H1 (cell line): ENCODE measurements around the gene NELL1. TPM values are rescaled to one million over a fixed set of nuclear protein-coding genes. Genes with fewer than 3 reads are reported as not detected.

Experiments
- CTCF ChIA-PET: fragments of 300-600 bp; sonication (Branson Sonifier 250); formaldehyde crosslinking; loops from one replicate; lab custom pipeline; 2021; ENCODE audit not compliant: partially characterized antibody; lab: Charles Lee
- POLR2A ChIA-PET: fragments of 300-600 bp; sonication (Branson Sonifier 250); formaldehyde crosslinking; loops from one replicate; lab custom pipeline; 2021; ENCODE audit warnings: inconsistent platforms; ENCODE audit not compliant: partially characterized antibody; lab: Charles Lee
- DNase-seq, 2 experiments: peaks; one replicate each; pipeline versions ENCODE4 v3.0.0 to v3.0.0-alpha.2; 2010 to 2022; ENCODE audit warnings: low spot score in 2 of 2, low read depth in 1 of 2, mixed read lengths in 1 of 2
- FAIRE-seq: peaks from 2 replicates; lab custom pipeline; 2011; peaks lifted over from hg19 to GRCh38; lab: Jason Lieb, UNC
- H2AFZ ChIP-seq: 2 replicates; pipeline ENCODE4 v1.8.1; 2012; ENCODE audit warnings: low read length, inconsistent platforms
- H2AK5ac ChIP-seq: 2 replicates; pipeline ENCODE4 v1.6.1; 2013; ENCODE audit warnings: low read depth, low read length
- H2BK120ac ChIP-seq: replicated peaks from 2 replicates; pipeline ENCODE3; 2013; ENCODE audit warnings: low read depth, low read length, inconsistent platforms
- H2BK12ac ChIP-seq: 2 replicates; pipeline ENCODE4 v1.6.1; 2013; ENCODE audit warnings: low read depth, low read length
- H2BK15ac ChIP-seq: 2 replicates; pipeline ENCODE4 v1.6.1; 2013; ENCODE audit warnings: low read length
- H2BK20ac ChIP-seq: 2 replicates; pipeline ENCODE4 v1.6.1; 2013; ENCODE audit warnings: low read length
- H2BK5ac ChIP-seq: 2 replicates; pipeline ENCODE4 v1.6.1; 2013; ENCODE audit warnings: low read depth, low read length
- H3K14ac ChIP-seq: 2 replicates; pipeline ENCODE4 v1.6.1; 2013; ENCODE audit warnings: inconsistent platforms; ENCODE audit not compliant: insufficient read length
- H3K18ac ChIP-seq: 2 replicates; pipeline ENCODE4 v1.6.1; 2013; ENCODE audit warnings: low read length; ENCODE audit errors: extremely low read depth
- H3K23ac ChIP-seq: 2 replicates; pipeline ENCODE4 v1.6.1; 2013; ENCODE audit warnings: inconsistent platforms; ENCODE audit not compliant: insufficient read length
- H3K23me2 ChIP-seq: 2 replicates; pipeline ENCODE4 v1.6.1; 2013; ENCODE audit warnings: low read depth, low read length
- H3K27ac ChIP-seq: 2 replicates; pipeline ENCODE4 v1.6.1; 2011; ENCODE audit warnings: low read depth, low read length, inconsistent platforms
- H3K27me3 ChIP-seq, 4 experiments: replicated peaks in 1 of 4; 1 replicate in 1 of 4; 2 replicates in 3 of 4; pipeline versions ENCODE4 v1.6.1 to v1.8.1; 2011 to 2013; ENCODE audit warnings: low read length in 3 of 4, mild to moderate bottlenecking in 3 of 4, inconsistent platforms in 2 of 4, mixed read lengths in 2 of 4, moderate library complexity in 1 of 4; ENCODE audit not compliant: control insufficient read depth in 3 of 4, insufficient read depth in 3 of 4; ENCODE audit errors: extremely low read depth in 1 of 4
- H3K36me3 ChIP-seq, 4 experiments: 2 replicates each; pipeline versions ENCODE4 v1.6.1 to v1.8.1; 2011 to 2013; ENCODE audit warnings: mild to moderate bottlenecking in 4 of 4, low read length in 3 of 4, moderate library complexity in 2 of 4, control low read depth in 1 of 4, inconsistent platforms in 1 of 4; ENCODE audit not compliant: insufficient read depth in 4 of 4, control insufficient read depth in 2 of 4
- H3K4ac ChIP-seq: replicated peaks from 2 replicates; pipeline ENCODE3; 2013; ENCODE audit warnings: low read length, low read depth, mixed read lengths, inconsistent platforms; ENCODE audit not compliant: insufficient read length
- H3K4me1 ChIP-seq, 4 experiments: replicated peaks in 1 of 4; 1 replicate in 1 of 4; 2 replicates in 3 of 4; pipeline versions ENCODE4 v1.6.1 to v1.8.1; 2011 to 2013; ENCODE audit warnings: low read length in 3 of 4, inconsistent platforms in 2 of 4, mixed read lengths in 1 of 4; ENCODE audit not compliant: insufficient read depth in 4 of 4, control insufficient read depth in 3 of 4
- H3K4me2 ChIP-seq, 2 experiments: 2 replicates each; pipeline versions ENCODE4 v1.6.1 to v1.8.1; 2011 to 2013; ENCODE audit warnings: low read depth in 2 of 2, low read length in 2 of 2, control low read depth in 1 of 2, inconsistent platforms in 1 of 2, mild to moderate bottlenecking in 1 of 2; ENCODE audit not compliant: insufficient read depth in 1 of 2
- H3K4me3 ChIP-seq, 4 experiments: fragments of 200-600, 300-600 bp in 1 of 4; sonication (generic), shearing (Covaris generic), sonication (Bioruptor Twin) in 1 of 4; 2 replicates each; pipeline versions ENCODE4 v1.5.1 to v1.8.1; 2011 to 2016; ENCODE audit warnings: low read length in 4 of 4, low read depth in 3 of 4, control low read depth in 2 of 4, inconsistent platforms in 2 of 4, mild to moderate bottlenecking in 2 of 4, mixed read lengths in 1 of 4, moderate library complexity in 1 of 4; ENCODE audit not compliant: insufficient read depth in 2 of 4; ENCODE audit errors: extremely low read depth in 1 of 4
- H3K56ac ChIP-seq: replicated peaks from 2 replicates; pipeline ENCODE3; 2013; ENCODE audit warnings: low read depth, mild to moderate bottlenecking, mixed read lengths, low read length, inconsistent platforms; ENCODE audit not compliant: insufficient read length
- H3K79me1 ChIP-seq: 2 replicates; pipeline ENCODE4 v1.6.1; 2013; ENCODE audit warnings: low read depth, low read length, control low read depth
- H3K79me2 ChIP-seq, 2 experiments: 2 replicates each; pipeline versions ENCODE4 v1.6.1 to v1.8.1; 2012 to 2013; ENCODE audit warnings: low read length in 2 of 2, mild to moderate bottlenecking in 2 of 2, inconsistent platforms in 1 of 2; ENCODE audit not compliant: insufficient read depth in 2 of 2, control insufficient read depth in 1 of 2
- H3K9ac ChIP-seq, 4 experiments: replicated peaks in 1 of 4; 1 replicate in 1 of 4; 2 replicates in 3 of 4; pipeline versions ENCODE4 v1.6.1 to v1.8.1; 2011 to 2013; ENCODE audit warnings: low read depth in 3 of 4, low read length in 3 of 4, control low read depth in 2 of 4, mild to moderate bottlenecking in 2 of 4, moderate library complexity in 2 of 4, inconsistent platforms in 1 of 4; ENCODE audit errors: extremely low read depth in 1 of 4
- H3K9me3 ChIP-seq, 2 experiments: 2 replicates each; pipeline versions ENCODE4 v1.6.1 to v1.8.1; 2012 to 2013; ENCODE audit warnings: mild to moderate bottlenecking in 2 of 2, moderate library complexity in 2 of 2, control low read depth in 1 of 2, inconsistent platforms in 1 of 2, low read depth in 1 of 2, low read length in 1 of 2, mixed read lengths in 1 of 2; ENCODE audit not compliant: insufficient read depth in 2 of 2
- H4K20me1 ChIP-seq, 2 experiments: replicated peaks in 1 of 2; 2 replicates each; pipeline versions ENCODE3 to v1.8.1; 2011 to 2013; ENCODE audit warnings: inconsistent platforms in 2 of 2, low read length in 2 of 2, mild to moderate bottlenecking in 1 of 2; ENCODE audit not compliant: insufficient read depth in 2 of 2, control insufficient read depth in 1 of 2
- H4K5ac ChIP-seq: 2 replicates; pipeline ENCODE4 v1.6.1; 2013; ENCODE audit warnings: low read length, low read depth, mixed read lengths, inconsistent platforms; ENCODE audit not compliant: insufficient read length
- H4K8ac ChIP-seq: 2 replicates; pipeline ENCODE4 v1.8.0; 2013; ENCODE audit warnings: mild to moderate bottlenecking, moderate library complexity, low read length, inconsistent platforms; ENCODE audit not compliant: insufficient read depth; ENCODE audit errors: extremely low read depth
- H4K91ac ChIP-seq: replicated peaks from 2 replicates; pipeline ENCODE3; 2013; ENCODE audit warnings: low read length, mixed read lengths, inconsistent platforms; ENCODE audit not compliant: insufficient read length
- CHD1 ChIP-seq: IDR thresholded peaks from 2 replicates; pipeline ENCODE4 v1.6.1; 2012; ENCODE audit warnings: low read depth, low read length, improper control_type of control experiment
- CTBP2 ChIP-seq: IDR thresholded peaks from 2 replicates; pipeline ENCODE4 v1.7.0; 2011; ENCODE audit warnings: borderline replicate concordance, mild to moderate bottlenecking, moderate library complexity, mixed read lengths, low read length; ENCODE audit not compliant: insufficient read depth, insufficient read length
- EZH2 ChIP-seq: fragments of 200-600 bp; sonication (generic); IDR thresholded peaks from 2 replicates; pipeline ENCODE4 v1.7.1; 2012; ENCODE audit warnings: low read depth, mild to moderate bottlenecking, moderate library complexity, low read length, inconsistent platforms; ENCODE audit not compliant: severe bottlenecking
- GTF2F1 ChIP-seq: IDR thresholded peaks from 2 replicates; pipeline ENCODE4 v1.6.1; 2012; ENCODE audit warnings: low read depth, low read length, improper control_type of control experiment, borderline replicate concordance
- HDAC2 ChIP-seq, 2 experiments: fragments of 300-600 bp in 1 of 2; sonication (generic) in 1 of 2; IDR thresholded peaks; 2 replicates each; pipeline ENCODE4 v1.6.1; 2011 to 2012; ENCODE audit warnings: low read depth in 2 of 2, low read length in 2 of 2, mild to moderate bottlenecking in 2 of 2, moderate library complexity in 2 of 2, borderline replicate concordance in 1 of 2, inconsistent platforms in 1 of 2
- JUND ChIP-seq: IDR thresholded peaks from 2 replicates; pipeline ENCODE4 v1.6.1; 2011; ENCODE audit warnings: mild to moderate bottlenecking, improper control_type of control experiment, low read length
- NANOG ChIP-seq: IDR thresholded peaks from 2 replicates; pipeline ENCODE4 v1.6.1; 2011; ENCODE audit warnings: low read length, low read depth, mild to moderate bottlenecking, inconsistent platforms; ENCODE audit not compliant: insufficient read depth, poor library complexity, severe bottlenecking
- POLR2A ChIP-seq, 2 experiments: IDR thresholded peaks; 1 replicate in 1 of 2; 2 replicates in 1 of 2; pipeline ENCODE4 v1.6.1; 2011; ENCODE audit warnings: low read depth in 2 of 2, low read length in 2 of 2, mild to moderate bottlenecking in 2 of 2; ENCODE audit errors: control extremely low read depth in 1 of 2
- POU5F1 ChIP-seq: IDR thresholded peaks from 2 replicates; pipeline ENCODE4 v1.6.1; 2011; ENCODE audit warnings: low read depth, mild to moderate bottlenecking, low read length, moderate library complexity
- RAD21 ChIP-seq, 2 experiments: IDR thresholded peaks in 1 of 2; conservative IDR thresholded peaks in 1 of 2; 2 replicates each; pipeline ENCODE4 v1.6.1; 2011; ENCODE audit warnings: low read depth in 2 of 2, low read length in 2 of 2, improper control_type of control experiment in 1 of 2, inconsistent platforms in 1 of 2, mild to moderate bottlenecking in 1 of 2, moderate library complexity in 1 of 2
- TCF12 ChIP-seq: IDR thresholded peaks from 2 replicates; pipeline ENCODE4 v1.6.1; 2011; ENCODE audit warnings: low read depth, mild to moderate bottlenecking, low read length
- WGBS, 2 experiments: shearing (Covaris generic) in 1 of 2; methylation state at CpG; one replicate each; pipeline versions ENCODE4 v1.1.6 to v1.1.7; 2013 to 2015; ENCODE audit warnings: low lambda C conversion rate in 2 of 2, mixed read lengths in 2 of 2, inconsistent platforms in 1 of 2, low coverage in 1 of 2, missing lambda C conversion rate in 1 of 2; ENCODE audit not compliant: insufficient replicate concordance in 2 of 2, insufficient coverage in 1 of 2, insufficient read length in 1 of 2; ENCODE audit errors: extremely low coverage in 1 of 2, missing lambda C conversion rate in 1 of 2; 5-methylcytosine and 5-hydroxymethylcytosine counted together
- polyA plus RNA-seq, 7 experiments: library from polyadenylated mRNA; depleted of rRNA in 3 of 7; stranded (reverse) in 5 of 7; unstranded in 2 of 7; fragments of >200 nt in 5 of 7; fragments of 200-250 nt in 2 of 7; gene quantifications; 1 replicate in 5 of 7; 2 replicates in 1 of 7; 4 replicates in 1 of 7; pipeline versions ENCODE4 v1.2.1 to v1.2.3, GENCODE V29; 2011 to 2013; ENCODE audit warnings: missing spikeins in 2 of 7, mixed read lengths in 2 of 7
- total RNA-seq: library from RNA; stranded (reverse); fragmentation: NEBNext Ultra II Directional; extraction: Animal tissue kit (Norgen Biotek cat#: 25700); gene quantifications from 2 replicates; pipeline ENCODE4 v1.2.1, GENCODE V29; 2021
- TF ChIP-seq, protein P1 (sequence below): IDR thresholded peaks from 2 replicates; pipeline ENCODE4 v1.6.1; 2011; ENCODE audit warnings: low read depth, mild to moderate bottlenecking, low read length; ENCODE audit not compliant: insufficient read depth

NELL1 gene
- total and polyA plus RNA-seq, 2 of the 8 experiments (the other 6 are each of a cell fraction or from before 2014, with no cell fraction given), result 0.21 TPM; not detected in 1

DNA sequence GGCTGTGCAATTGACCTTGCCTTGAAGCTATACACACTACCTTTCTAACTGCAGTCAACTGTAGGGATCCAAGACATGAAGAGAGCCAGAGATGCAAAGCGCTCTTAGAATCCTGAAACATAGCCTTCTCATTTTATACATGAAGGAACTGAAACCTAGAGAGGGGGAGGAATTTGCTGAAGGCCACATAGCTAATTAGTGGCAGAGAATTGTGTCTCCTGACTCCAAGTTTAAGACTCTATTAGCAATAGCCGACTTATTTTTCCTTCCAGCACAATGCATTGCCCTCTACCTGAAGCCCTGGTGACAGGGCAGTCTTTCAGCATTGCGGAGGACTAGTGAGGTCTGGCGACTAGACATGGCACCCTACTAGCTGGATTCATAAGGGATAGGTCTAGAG, 796.5 kb downstream of the NELL1 start:
- Histone ChIP-seq H4K8ac (no peak overlapping the region), H3K79me1 (no peaks in the 10 kb centered on the region), H3K27ac (no peak overlapping the region), H3K4me1 (peaks cover 0 to 4% (median 0%) of the 10 kb centered on the region in 4 experiments; a peak in 2 of 7 replicates), H3K4me2 (no peak overlapping the region), H3K9ac (no peak overlapping the region), H3K4ac (no peak overlapping the region), H4K20me1 (no peaks in the 10 kb centered on the region), H3K23me2 (no peaks in the 10 kb centered on the region), H3K79me2 (no peaks in the 10 kb centered on the region), H3K9me3 (no peaks in the 10 kb centered on the region), H3K56ac (no peak overlapping the region), H3K23ac (no peak overlapping the region), H3K14ac (no peak overlapping the region), H2AFZ (no peak overlapping the region), H2BK120ac (no peak overlapping the region), H3K36me3 (no peaks in the 10 kb centered on the region), H4K91ac (no peak overlapping the region), H4K5ac (no peak overlapping the region), H3K27me3 (no peaks in the 10 kb centered on the region), H2BK20ac (no peak overlapping the region), H3K18ac (no peak overlapping the region), H3K4me3 (no peak overlapping the region), H2BK12ac (no peak overlapping the region), H2BK5ac (no peak overlapping the region), H2BK15ac (no peak overlapping the region), H2AK5ac (no peak overlapping the region)
- FAIRE-seq, result no peak
- no peak for DNase-seq
- ChIA-PET POLR2A (no interaction called here), CTCF (interaction anchor here (1.0 kb wide), 2 partner anchors 9 to 46 kb away, joined by 3 to 4 read pairs; no protein-coding TSS in a partner anchor)
- 97% methylated on average over 4 of the region's 4 CpGs; no CpG with 5 or more reads in 1 of the 2 experiments for WGBS, 2 experiments
- TF ChIP-seq CHD1, result no peak
- TF ChIP-seq RAD21 (IDR thresholded peaks at IDR 0.05 in 1 of 2, conservative IDR thresholded peaks at IDR 0.05 in 1 of 2; ENCODE audit: low read depth in 2 of 2, low read length in 2 of 2), result no peak
- TF ChIP-seq JUND, result no peak
- no peak for TF ChIP-seq EZH2
- no peak for TF ChIP-seq NANOG
- TF ChIP-seq HDAC2 (IDR thresholded peaks at IDR 0.05; ENCODE audit: borderline replicate concordance in 1 of 2, low read depth in 2 of 2, low read length in 2 of 2), result no peak
- no peak for TF ChIP-seq TCF12
- TF ChIP-seq POU5F1, result no peak
- no peak for TF ChIP-seq GTF2F1
- no peak for TF ChIP-seq POLR2A (IDR thresholded peaks at IDR 0.05; ENCODE audit: control extremely low read depth in 1 of 2, low read depth in 2 of 2, low read length in 2 of 2)
- TF ChIP-seq, protein P1, sequence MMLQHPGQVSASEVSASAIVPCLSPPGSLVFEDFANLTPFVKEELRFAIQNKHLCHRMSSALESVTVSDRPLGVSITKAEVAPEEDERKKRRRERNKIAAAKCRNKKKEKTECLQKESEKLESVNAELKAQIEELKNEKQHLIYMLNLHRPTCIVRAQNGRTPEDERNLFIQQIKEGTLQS, result no peak
- TF ChIP-seq CTBP2, result no peak
